K562 (cell line): ENCODE data around the gene CENPU. TPM values are rescaled to one million over a fixed set of nuclear protein-coding genes. Genes with fewer than 3 reads are reported as not detected.

Source experiments
- ARID2 ChIP-seq: fragments of 450-650 bp; IDR thresholded peaks from 2 replicates; pipeline ENCODE4 v1.6.1; 2017; ENCODE audit warnings: antibody characterized with exemption, mild to moderate bottlenecking
- ELF2 ChIP-seq: fragments of 250-450 bp; sonication (Bioruptor Pico); IDR thresholded peaks from 2 replicates; pipeline ENCODE4 v1.5.0; 2021; ENCODE audit warnings: mild to moderate bottlenecking
- GATAD2A ChIP-seq: fragments of 450-650 bp; IDR thresholded peaks from 2 replicates; pipeline ENCODE4 v1.6.1; 2017
- HDAC8 ChIP-seq: fragments of 450-650 bp; IDR thresholded peaks from 2 replicates; pipeline ENCODE4 v1.6.1; 2016; ENCODE audit warnings: mild to moderate bottlenecking, missing genetic modification characterization, moderate library complexity, missing compliant biosample characterization
- HDGF ChIP-seq: fragments of 450-650 bp; IDR thresholded peaks from 2 replicates; pipeline ENCODE4 v1.6.1; 2016
- HOXB6 ChIP-seq: fragments of 250-450 bp; sonication (Bioruptor Pico); IDR thresholded peaks from 2 replicates; pipeline ENCODE4 v1.5.1; 2022; ENCODE audit warnings: mild to moderate bottlenecking, borderline replicate concordance
- MTF1 ChIP-seq: fragments of 250-450 bp; sonication (Bioruptor Pico); IDR thresholded peaks from 2 replicates; pipeline ENCODE4 v1.9.0; 2021; ENCODE audit warnings: moderate library complexity, mild to moderate bottlenecking, inconsistent platforms, borderline replicate concordance
- OTX1 ChIP-seq: fragments of 450-650 bp; formaldehyde crosslinking; IDR thresholded peaks from 2 replicates; pipeline ENCODE4 v1.4.0; 2022; ENCODE audit warnings: mild to moderate bottlenecking
- POLR2B ChIP-seq: fragments of 450-650 bp; IDR thresholded peaks from 2 replicates; pipeline ENCODE4 v1.6.1; 2018; ENCODE audit warnings: low read depth; ENCODE audit not compliant: partially characterized antibody
- PURB ChIP-seq: sonication (generic); formaldehyde crosslinking; IDR thresholded peaks from 2 replicates; pipeline ENCODE4 v1.9.0; 2021; ENCODE audit warnings: low read depth, mild to moderate bottlenecking, missing genetic modification reagents
- SETDB1 ChIP-seq: IDR thresholded peaks from one replicate; pipeline ENCODE4 v1.6.1; 2012; ENCODE audit warnings: low read length, control low read depth, inconsistent platforms
- SPI1 ChIP-seq: IDR thresholded peaks from 2 replicates; pipeline ENCODE4 v1.6.1; 2011; ENCODE audit warnings: low read depth, low read length, control low read depth, borderline replicate concordance
- TAL1 ChIP-seq: fragments of 450-650 bp; IDR thresholded peaks from 2 replicates; pipeline ENCODE4 v1.6.1; 2016; ENCODE audit warnings: mild to moderate bottlenecking
- XRCC4 ChIP-seq: IDR thresholded peaks from one replicate; pipeline ENCODE4 v1.6.1; 2011; ENCODE audit not compliant: insufficient read depth, insufficient read length; ENCODE audit errors: extremely low read depth
- YY1 ChIP-seq, 3 experiments: IDR thresholded peaks; 2 replicates each; pipeline ENCODE4 v1.6.1; 2011; ENCODE audit warnings: low read length in 2 of 3, mild to moderate bottlenecking in 2 of 3, moderate library complexity in 2 of 3, borderline replicate concordance in 1 of 3, control low read depth in 1 of 3, low read depth in 1 of 3; ENCODE audit not compliant: insufficient read depth in 3 of 3, insufficient replicate concordance in 2 of 3, control insufficient read depth in 1 of 3, insufficient read length in 1 of 3; ENCODE audit errors: extremely low read depth in 1 of 3
- ZBTB1 ChIP-seq: sonication (generic); formaldehyde crosslinking; IDR thresholded peaks from 2 replicates; pipeline ENCODE4 v1.8.1; 2023; ENCODE audit warnings: missing genetic modification reagents, low read depth, mild to moderate bottlenecking, borderline replicate concordance
- ZNF175 ChIP-seq: fragments of 200-800 bp; sonication (Bioruptor generic); IDR thresholded peaks from 2 replicates; pipeline ENCODE4 v1.6.1; 2016; ENCODE audit warnings: low read depth, mild to moderate bottlenecking, missing genetic modification characterization, missing compliant biosample characterization
- ZNF224 ChIP-seq: sonication (generic); formaldehyde crosslinking; IDR thresholded peaks from 2 replicates; pipeline ENCODE4 v1.8.0; 2022; ENCODE audit warnings: mild to moderate bottlenecking, missing genetic modification reagents
- ZNF311 ChIP-seq: fragments of 250-450 bp; sonication (Bioruptor Pico); IDR thresholded peaks from 2 replicates; pipeline ENCODE4 v1.4.0; 2020; ENCODE audit warnings: mild to moderate bottlenecking, moderate library complexity
- ZNF778 ChIP-seq: fragments of 450-650 bp; formaldehyde crosslinking; IDR thresholded peaks from 2 replicates; pipeline ENCODE4 v1.4.0; 2020; ENCODE audit warnings: mild to moderate bottlenecking, moderate library complexity
- polyA plus RNA-seq, 8 experiments: library from polyadenylated mRNA; depleted of rRNA in 4 of 8; stranded (reverse) in 5 of 8; unstranded in 3 of 8; fragments of >200 nt; fragmentation: Nextera tagmentation in 2 of 8; fragmentation: Illumina TruSeq in 1 of 8; extraction: Ambion mirVana in 2 of 8; extraction: Trizol in 1 of 8; gene quantifications; 2 replicates each; pipeline versions ENCODE4 v1.2.1 to v1.2.3, GENCODE V29; 2011 to 2014; ENCODE audit warnings: inconsistent platforms in 1 of 8, missing spikeins in 1 of 8
- total RNA-seq, 7 experiments: library from RNA; depleted of rRNA in 6 of 7; stranded (reverse); fragments of >200 nt in 6 of 7; fragmentation: Illumina TruSeq in 2 of 7; extraction: Trizol in 2 of 7; gene quantifications; 2 replicates each; pipeline versions ENCODE4 v1.2.1 to v1.2.3, GENCODE V29; 2011 to 2021; ENCODE audit warnings: low replicate concordance in 1 of 7
- TF ChIP-seq, protein P1 (sequence below): fragments of 250-450 bp; sonication (Bioruptor Pico); IDR thresholded peaks from 2 replicates; pipeline ENCODE4 v1.8.0; 2021; ENCODE audit warnings: moderate library complexity, mild to moderate bottlenecking, inconsistent platforms
- TF ChIP-seq, protein P2 (sequence below): fragments of 250-450 bp; sonication (Bioruptor Pico); IDR thresholded peaks from 2 replicates; pipeline ENCODE4 v1.4.0; 2020; ENCODE audit warnings: mild to moderate bottlenecking, moderate library complexity
- TF ChIP-seq, protein P3 (sequence below), 2 experiments: IDR thresholded peaks; 2 replicates each; pipeline ENCODE4 v1.6.1; 2012; ENCODE audit warnings: improper control_type of control experiment in 2 of 2, low read depth in 2 of 2, low read length in 2 of 2, borderline replicate concordance in 1 of 2
- TF ChIP-seq, protein P4 (sequence below): fragments of 250-450 bp; sonication (Bioruptor Pico); IDR thresholded peaks from 2 replicates; pipeline ENCODE4 v1.4.0; 2020

CENPU gene
- total and polyA plus RNA-seq, 9 of the 15 experiments (the other 6 are each of a cell fraction or from before 2014, with no cell fraction given): 39.4 to 98.7 (median 84.3) TPM

- no peak for TF ChIP-seq MTF1 (CRISPR knock-in tag)
- no peak for TF ChIP-seq ZNF175
- TF ChIP-seq OTX1: no peak
- TF ChIP-seq ZBTB1 (CRISPR knock-in tag): no peak
- 0 out of 2 replicates have a peak, but pooled peaks have one; percentile 30 for TF ChIP-seq HOXB6 (CRISPR knock-in tag)
- no peak for TF ChIP-seq PURB (CRISPR knock-in tag)
- TF ChIP-seq GATAD2A: no peak
- TF ChIP-seq, protein P1, sequence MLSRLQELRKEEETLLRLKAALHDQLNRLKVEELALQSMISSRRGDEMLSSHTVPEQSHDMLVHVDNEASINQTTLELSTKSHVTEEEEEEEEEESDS (CRISPR knock-in tag): no peak
- TF ChIP-seq, protein P2, sequence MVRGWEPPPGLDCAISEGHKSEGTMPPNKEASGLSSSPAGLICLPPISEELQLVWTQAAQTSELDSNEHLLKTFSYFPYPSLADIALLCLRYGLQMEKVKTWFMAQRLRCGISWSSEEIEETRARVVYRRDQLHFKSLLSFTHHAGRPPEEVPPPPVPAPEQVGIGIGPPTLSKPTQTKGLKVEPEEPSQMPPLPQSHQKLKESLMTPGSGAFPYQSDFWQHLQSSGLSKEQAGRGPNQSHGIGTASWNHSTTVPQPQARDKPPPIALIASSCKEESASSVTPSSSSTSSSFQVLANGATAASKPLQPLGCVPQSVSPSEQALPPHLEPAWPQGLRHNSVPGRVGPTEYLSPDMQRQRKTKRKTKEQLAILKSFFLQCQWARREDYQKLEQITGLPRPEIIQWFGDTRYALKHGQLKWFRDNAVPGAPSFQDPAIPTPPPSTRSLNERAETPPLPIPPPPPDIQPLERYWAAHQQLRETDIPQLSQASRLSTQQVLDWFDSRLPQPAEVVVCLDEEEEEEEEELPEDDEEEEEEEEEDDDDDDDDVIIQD (CRISPR knock-in tag): no peak
- TF ChIP-seq, protein P3, sequence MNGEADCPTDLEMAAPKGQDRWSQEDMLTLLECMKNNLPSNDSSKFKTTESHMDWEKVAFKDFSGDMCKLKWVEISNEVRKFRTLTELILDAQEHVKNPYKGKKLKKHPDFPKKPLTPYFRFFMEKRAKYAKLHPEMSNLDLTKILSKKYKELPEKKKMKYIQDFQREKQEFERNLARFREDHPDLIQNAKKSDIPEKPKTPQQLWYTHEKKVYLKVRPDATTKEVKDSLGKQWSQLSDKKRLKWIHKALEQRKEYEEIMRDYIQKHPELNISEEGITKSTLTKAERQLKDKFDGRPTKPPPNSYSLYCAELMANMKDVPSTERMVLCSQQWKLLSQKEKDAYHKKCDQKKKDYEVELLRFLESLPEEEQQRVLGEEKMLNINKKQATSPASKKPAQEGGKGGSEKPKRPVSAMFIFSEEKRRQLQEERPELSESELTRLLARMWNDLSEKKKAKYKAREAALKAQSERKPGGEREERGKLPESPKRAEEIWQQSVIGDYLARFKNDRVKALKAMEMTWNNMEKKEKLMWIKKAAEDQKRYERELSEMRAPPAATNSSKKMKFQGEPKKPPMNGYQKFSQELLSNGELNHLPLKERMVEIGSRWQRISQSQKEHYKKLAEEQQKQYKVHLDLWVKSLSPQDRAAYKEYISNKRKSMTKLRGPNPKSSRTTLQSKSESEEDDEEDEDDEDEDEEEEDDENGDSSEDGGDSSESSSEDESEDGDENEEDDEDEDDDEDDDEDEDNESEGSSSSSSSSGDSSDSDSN (IDR thresholded peaks at IDR 0.05; ENCODE audit: borderline replicate concordance in 1 of 2, low read depth in 2 of 2, low read length in 2 of 2): no peak
- TF ChIP-seq XRCC4: no peak
- TF ChIP-seq POLR2B: peak; percentile 24
- no peak for TF ChIP-seq YY1 (IDR thresholded peaks at IDR 0.05; ENCODE audit: borderline replicate concordance in 1 of 3, control insufficient read depth in 1 of 3, extremely low read depth in 1 of 3, insufficient read depth in 3 of 3, insufficient read length in 1 of 3, insufficient replicate concordance in 2 of 3, low read depth in 1 of 3, low read length in 2 of 3)
- TF ChIP-seq ARID2: no peak
- TF ChIP-seq HDAC8: no peak
- no peak for TF ChIP-seq ZNF311 (CRISPR knock-in tag)
- TF ChIP-seq HDGF: peak; percentile 36; the same call in 1 of the 2 replicates
- no peak for TF ChIP-seq ZNF778 (CRISPR knock-in tag)
- TF ChIP-seq ZNF224: no peak
- TF ChIP-seq ELF2 (CRISPR knock-in tag): no peak
- TF ChIP-seq SPI1: no peak
- TF ChIP-seq TAL1: no peak
- TF ChIP-seq SETDB1: no peak
- TF ChIP-seq, protein P4, sequence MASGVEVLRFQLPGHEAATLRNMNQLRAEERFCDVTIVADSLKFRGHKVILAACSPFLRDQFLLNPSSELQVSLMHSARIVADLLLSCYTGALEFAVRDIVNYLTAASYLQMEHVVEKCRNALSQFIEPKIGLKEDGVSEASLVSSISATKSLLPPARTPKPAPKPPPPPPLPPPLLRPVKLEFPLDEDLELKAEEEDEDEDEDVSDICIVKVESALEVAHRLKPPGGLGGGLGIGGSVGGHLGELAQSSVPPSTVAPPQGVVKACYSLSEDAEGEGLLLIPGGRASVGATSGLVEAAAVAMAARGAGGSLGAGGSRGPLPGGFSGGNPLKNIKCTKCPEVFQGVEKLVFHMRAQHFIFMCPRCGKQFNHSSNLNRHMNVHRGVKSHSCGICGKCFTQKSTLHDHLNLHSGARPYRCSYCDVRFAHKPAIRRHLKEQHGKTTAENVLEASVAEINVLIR: no peak
Observed at GRCh38 chr4:184649971-184650855, 83.7 kb downstream of the CENPU start (continued).
